GM19238 (cell line): Measurements from ENCODE around the gene TUBE1.
"Not testable (repeated sequence)": the region's sequence is repeated elsewhere in the genome, so short reads cannot be mapped to it uniquely, and the experiment has no call there.

Source experiments
- DNase-seq: peaks from one replicate; pipeline ENCODE4 v3.0.0; 2011; ENCODE audit warnings: low spot score; ENCODE audit not compliant: insufficient read length

The TUBE1 gene

GRCh38 chr6:112065426-112065986, 21.8 kb downstream of the TUBE1 start:
- DNase-seq = no peak

GRCh38 chr6:112062966-112063365, 24.3 kb downstream of the TUBE1 start:
- no peak for DNase-seq

- no peak for DNase-seq
Measured at GRCh38 chr6:112061605-112062004, 25.7 kb downstream of the TUBE1 start.

- DNase-seq = no peak
Measured at GRCh38 chr6:112058243-112059032, 28.8 kb downstream of the TUBE1 start.

- DNase-seq = no peak
Measured at GRCh38 chr6:112054555-112055190, 32.6 kb downstream of the TUBE1 start.

GRCh38 chr6:112054001-112054400, 33.3 kb downstream of the TUBE1 start, which contains the start of gene CCN6:
CCN6 (plus strand) TSS chr6:112054104; CDS start chr6:112054358, 254 bp downstream.
- DNase-seq = no peak

- not testable (repeated sequence) for DNase-seq
Measured at GRCh38 chr6:112051251-112051740, 36.0 kb downstream of the TUBE1 start.

GRCh38 chr6:112050429-112050828, 36.9 kb downstream of the TUBE1 start:
- DNase-seq = no peak

- DNase-seq = no peak
Measured at GRCh38 chr6:112049996-112050395, 37.3 kb downstream of the TUBE1 start.

- DNase-seq = no peak
Measured at GRCh38 chr6:112049026-112049799, 38.1 kb downstream of the TUBE1 start.

- DNase-seq = not testable (repeated sequence)
Measured at GRCh38 chr6:112047523-112047922, 39.8 kb downstream of the TUBE1 start.

GRCh38 chr6:112044856-112045255, 42.4 kb downstream of the TUBE1 start:
- DNase-seq = no peak

GRCh38 chr6:112044196-112044595, 43.1 kb downstream of the TUBE1 start:
- DNase-seq = no peak

GRCh38 chr6:112043032-112044007, 44.0 kb downstream of the TUBE1 start:
- peak; percentile 76 for DNase-seq

GRCh38 chr6:112041535-112041934, 45.7 kb downstream of the TUBE1 start:
- DNase-seq = no peak

GRCh38 chr6:112040956-112041355, 46.3 kb downstream of the TUBE1 start:
- no peak for DNase-seq

GRCh38 chr6:112039431-112039770, 47.9 kb downstream of the TUBE1 start:
- DNase-seq = no peak

- no peak for DNase-seq
Measured at GRCh38 chr6:112038756-112039430, 48.4 kb downstream of the TUBE1 start.

- DNase-seq = no peak
Measured at GRCh38 chr6:112038268-112038667, 49.0 kb downstream of the TUBE1 start.

- no peak for DNase-seq
Measured at GRCh38 chr6:112037783-112038216, 49.5 kb downstream of the TUBE1 start.
